DOHH2 (cell line): ENCODE measurements around the gene CNTN4.

Source experiments
- CTCF ChIP-seq: fragments of 200-600 bp; sonication (generic); IDR thresholded peaks from one replicate; pipeline ENCODE4 v1.5.1; 2014; ENCODE audit warnings: antibody characterized with exemption, mild to moderate bottlenecking, low read depth, low read length; ENCODE audit not compliant: poor library complexity, severe bottlenecking
- EZH2phosphoT487 ChIP-seq: fragments of 200-600 bp; sonication (generic); IDR thresholded peaks from 2 replicates; pipeline ENCODE4 v1.6.1; 2017; ENCODE audit warnings: borderline replicate concordance, mild to moderate bottlenecking, antibody characterized with exemption, low read length, moderate library complexity, mixed read lengths

GRCh38 chr3:2454865-2455264 is 356.2 kb downstream of the CNTN4 start:
- no peak for TF ChIP-seq CTCF
- TF ChIP-seq EZH2phosphoT487, result no peak
